ENCODE measurements around the gene NXNL2.

GRCh38 chr9:88587885-88588649 is 53.1 kb downstream of the NXNL2 start:
- TF ChIP-seq CTCF (conservative IDR thresholded peaks at IDR 0.05; ENCODE audit: low read depth, low read length): no peak
- no peak for TF ChIP-seq EZH2 (IDR thresholded peaks at IDR 0.05; ENCODE audit: low read length, unreplicated experiment)
- TF ChIP-seq EZH2phosphoT487 (IDR thresholded peaks at IDR 0.05; ENCODE audit: borderline replicate concordance, low read length): no peak
